ENCODE results near the gene RPS6KA3. TPM values are rescaled to one million over a fixed set of nuclear protein-coding genes. Genes with fewer than 3 reads are reported as not detected.

The RPS6KA3 gene
- total RNA-seq, 4 donors from 2014 or later: 33.8 to 55.4 (median 46.4) TPM

DNA sequence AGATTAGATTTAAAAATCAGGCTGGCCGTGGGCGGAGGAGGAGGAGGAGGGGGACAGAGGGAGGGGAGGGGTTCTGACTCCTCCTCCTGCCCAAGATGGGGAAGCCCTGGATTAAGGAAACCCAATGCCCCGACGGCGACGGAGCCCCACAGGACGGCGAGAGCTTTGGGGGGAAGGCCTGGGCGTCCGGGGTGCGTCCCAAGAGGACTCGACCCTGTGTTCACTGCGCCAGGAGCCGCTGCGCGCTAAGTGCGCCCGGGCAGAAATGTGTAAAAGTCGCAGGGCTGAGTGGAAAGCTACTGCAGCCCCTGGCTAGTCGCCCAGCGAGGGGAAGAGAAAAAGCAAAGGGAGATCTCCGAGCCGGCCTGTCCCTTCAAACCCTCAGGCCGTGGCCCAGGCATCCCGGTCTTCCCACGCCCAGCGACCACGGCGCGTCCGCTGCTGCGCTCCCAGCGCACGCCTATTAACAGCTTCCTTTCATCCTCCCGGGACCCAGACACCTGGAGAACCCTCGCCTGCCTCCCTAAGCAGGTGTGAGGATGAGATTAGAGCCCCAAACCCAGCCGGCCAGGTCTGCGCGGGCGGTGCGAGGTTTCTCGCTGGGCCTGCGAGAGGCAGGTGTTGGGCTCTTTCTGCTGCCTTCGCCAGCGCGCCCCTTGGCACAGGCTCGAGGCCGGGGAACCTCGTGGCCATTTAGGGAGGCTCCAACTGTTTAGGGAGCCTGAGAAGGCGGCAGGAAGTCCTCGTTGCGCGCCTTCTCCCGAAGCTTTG, 1.4 kb upstream of the RPS6KA3 start:
- TF ChIP-seq POLR2A (IDR thresholded peaks at IDR 0.05) (no peak), EP300 (IDR thresholded peaks at IDR 0.05) (no peak), POLR2AphosphoS5 (IDR thresholded peaks at IDR 0.05) (no peak)
- TF ChIP-seq, protein P1, sequence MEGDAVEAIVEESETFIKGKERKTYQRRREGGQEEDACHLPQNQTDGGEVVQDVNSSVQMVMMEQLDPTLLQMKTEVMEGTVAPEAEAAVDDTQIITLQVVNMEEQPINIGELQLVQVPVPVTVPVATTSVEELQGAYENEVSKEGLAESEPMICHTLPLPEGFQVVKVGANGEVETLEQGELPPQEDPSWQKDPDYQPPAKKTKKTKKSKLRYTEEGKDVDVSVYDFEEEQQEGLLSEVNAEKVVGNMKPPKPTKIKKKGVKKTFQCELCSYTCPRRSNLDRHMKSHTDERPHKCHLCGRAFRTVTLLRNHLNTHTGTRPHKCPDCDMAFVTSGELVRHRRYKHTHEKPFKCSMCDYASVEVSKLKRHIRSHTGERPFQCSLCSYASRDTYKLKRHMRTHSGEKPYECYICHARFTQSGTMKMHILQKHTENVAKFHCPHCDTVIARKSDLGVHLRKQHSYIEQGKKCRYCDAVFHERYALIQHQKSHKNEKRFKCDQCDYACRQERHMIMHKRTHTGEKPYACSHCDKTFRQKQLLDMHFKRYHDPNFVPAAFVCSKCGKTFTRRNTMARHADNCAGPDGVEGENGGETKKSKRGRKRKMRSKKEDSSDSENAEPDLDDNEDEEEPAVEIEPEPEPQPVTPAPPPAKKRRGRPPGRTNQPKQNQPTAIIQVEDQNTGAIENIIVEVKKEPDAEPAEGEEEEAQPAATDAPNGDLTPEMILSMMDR (IDR thresholded peaks at IDR 0.05): no peak
- 0% methylated on average over 2 of the region's 54 CpGs; no CpG with 5 or more reads in 1 of the 2 donors for WGBS, 2 donors (ENCODE audit: low coverage in 1 of 2)
- Histone ChIP-seq H3K27ac (peak overlapping the region; percentile 76 to 91 (median 85)), H3K9me3 (no peaks in the 10 kb centered on the region), H3K4me3 (peak overlapping the region; percentile 69 to 81), H3K4me1 (peaks cover 0 to 18% (median 0%) of the 10 kb centered on the region in 3 donors), H3K27me3 (no peaks in the 10 kb centered on the region), H3K36me3 (no peaks in the 10 kb centered on the region)
- no peak for ATAC-seq

DNA sequence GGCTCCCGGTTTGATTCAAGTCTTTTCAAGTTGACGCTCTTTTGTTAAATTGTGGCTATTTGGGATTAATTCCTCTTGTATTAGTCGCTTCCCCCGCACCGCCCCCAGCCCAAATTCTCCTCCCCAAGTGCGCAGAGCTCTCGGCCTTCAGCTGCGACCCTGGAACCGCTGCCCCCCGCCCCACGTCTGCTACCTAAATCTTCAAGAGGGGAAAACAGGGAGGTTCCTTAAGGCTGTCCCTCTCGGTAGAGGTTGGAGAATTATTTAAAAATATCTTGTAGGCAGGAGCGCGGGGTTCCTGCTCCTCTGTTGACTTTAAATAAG, 860 bp upstream of the RPS6KA3 start:
- Histone ChIP-seq H3K36me3 (no peaks in the 10 kb centered on the region), H3K4me1 (peaks cover 0 to 18% (median 0%) of the 10 kb centered on the region in 3 donors), H3K9me3 (no peaks in the 10 kb centered on the region), H3K4me3 (peak overlapping the region; percentile 69 to 81), H3K27me3 (no peaks in the 10 kb centered on the region), H3K27ac (peak overlapping the region; percentile 76 to 91 (median 85))
- TF ChIP-seq POLR2AphosphoS5 (IDR thresholded peaks at IDR 0.05) (no peak), POLR2A (IDR thresholded peaks at IDR 0.05) (no peak), EP300 (IDR thresholded peaks at IDR 0.05) (no peak)
- TF ChIP-seq, protein P1 (IDR thresholded peaks at IDR 0.05): no peak
- ATAC-seq: no peak
- 20% methylated on average over 1 of the region's 14 CpGs; no CpG with 5 or more reads in 1 of the 2 donors for WGBS, 2 donors (ENCODE audit: low coverage in 1 of 2)

DNA sequence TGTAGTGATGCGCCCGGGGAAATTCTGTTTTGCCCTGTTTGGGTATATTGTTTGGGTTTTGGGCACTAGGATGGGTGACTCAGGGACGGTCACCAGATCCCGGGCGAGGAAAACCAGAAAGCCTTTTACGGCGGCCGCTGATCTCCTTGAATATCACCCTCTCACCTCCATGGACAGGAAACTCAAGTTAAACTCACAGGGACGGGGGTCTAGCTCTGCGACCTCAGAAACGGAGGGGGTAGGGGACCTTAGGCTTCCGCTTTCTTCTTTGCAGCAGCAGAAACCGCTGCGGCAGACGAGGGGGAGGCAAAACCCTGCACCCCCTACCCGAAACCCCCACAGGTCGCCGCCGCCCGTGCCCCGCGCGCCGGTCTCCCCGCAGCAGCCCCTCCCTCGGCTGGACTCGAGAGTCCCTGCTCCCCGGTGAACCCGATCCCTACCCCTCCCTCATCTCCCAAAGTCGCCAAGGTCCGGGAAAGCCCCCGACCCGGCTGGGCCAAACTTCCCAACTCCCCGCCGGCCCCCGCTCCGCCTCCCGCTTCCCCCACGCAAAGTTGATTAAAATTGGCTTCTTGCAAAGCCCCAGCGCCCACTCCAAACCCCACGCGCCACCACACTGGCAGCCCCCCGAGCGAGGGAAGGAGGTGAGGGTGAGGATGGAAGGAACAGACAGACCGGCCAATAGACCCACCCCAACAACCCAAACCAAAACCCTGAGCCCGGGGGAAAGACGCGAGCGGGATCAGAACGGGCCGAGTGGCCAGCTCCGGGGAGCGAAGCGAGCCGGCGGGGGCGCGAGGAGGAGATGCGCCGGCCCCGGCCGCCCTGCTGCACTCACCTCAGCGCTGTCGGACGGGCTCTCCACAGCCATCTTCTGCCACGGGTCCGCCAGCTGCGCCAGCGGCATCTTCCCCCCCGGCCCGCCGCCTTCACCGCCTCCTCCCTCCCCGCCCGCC, 705 bp downstream of the RPS6KA3 start:
- Histone ChIP-seq H3K4me3 (peak overlapping the region; percentile 69 to 81), H3K36me3 (no peaks in the 10 kb centered on the region), H3K4me1 (peaks cover 0 to 18% (median 0%) of the 10 kb centered on the region in 3 donors), H3K9me3 (no peaks in the 10 kb centered on the region), H3K27ac (peak overlapping the region; percentile 76 to 91 (median 85)), H3K27me3 (no peaks in the 10 kb centered on the region)
- WGBS, 2 donors (ENCODE audit: low coverage in 1 of 2): no CpG with 5 or more reads among the region's 75 CpGs
- TF ChIP-seq, protein P1 (IDR thresholded peaks at IDR 0.05): no peak
- TF ChIP-seq EP300 (IDR thresholded peaks at IDR 0.05): no peak
- TF ChIP-seq POLR2AphosphoS5 (IDR thresholded peaks at IDR 0.05): no peak
- no peak for TF ChIP-seq POLR2A (IDR thresholded peaks at IDR 0.05)
- peak; percentile 23 for ATAC-seq

DNA sequence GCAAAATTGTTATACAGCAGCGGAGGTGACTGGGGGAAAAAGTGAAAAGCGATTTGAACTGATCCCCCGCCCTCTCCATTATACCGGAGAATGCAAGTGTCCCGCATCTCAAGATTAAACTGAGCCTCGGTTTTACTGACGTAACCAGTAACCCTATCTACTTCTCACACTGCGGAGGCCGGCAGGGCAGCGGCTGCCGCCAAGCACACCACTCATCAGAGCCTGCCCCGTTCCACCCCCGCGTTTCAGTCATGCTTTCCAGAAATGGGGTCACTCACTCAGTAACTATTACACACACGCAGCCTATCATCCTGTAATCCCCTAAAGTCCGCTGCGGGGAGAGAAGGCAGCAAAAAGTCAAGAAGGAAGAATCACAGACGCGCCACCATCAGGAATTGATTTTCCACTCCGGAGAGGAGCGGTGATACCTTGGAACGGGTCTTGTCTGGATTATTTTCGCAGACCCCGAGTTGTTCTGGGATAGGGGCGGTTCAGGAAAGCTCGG, 1.4 kb downstream of the RPS6KA3 start:
- peaks cover 0 to 18% (median 0%) of the 10 kb centered on the region in 3 donors for H3K4me1 ChIP-seq
- ATAC-seq: peak; percentile 36
- H3K4me3 ChIP-seq: peak overlapping the region; percentile 69 to 81
- no peaks in the 10 kb centered on the region for H3K27me3 ChIP-seq
- H3K36me3 ChIP-seq: no peaks in the 10 kb centered on the region
- 0% methylated on average over 7 of the region's 26 CpGs; no CpG with 5 or more reads in 1 of the 2 donors for WGBS, 2 donors (ENCODE audit: low coverage in 1 of 2)
- H3K9me3 ChIP-seq: no peaks in the 10 kb centered on the region
- peak overlapping the region; percentile 76 to 91 (median 85) for H3K27ac ChIP-seq
- no peak for TF ChIP-seq EP300 (IDR thresholded peaks at IDR 0.05)
- TF ChIP-seq, protein P1 (IDR thresholded peaks at IDR 0.05): no peak
- TF ChIP-seq POLR2AphosphoS5 (IDR thresholded peaks at IDR 0.05): peak; percentile 82
- peak in 1 of 2 donors; percentile 18 for TF ChIP-seq POLR2A (IDR thresholded peaks at IDR 0.05)
